GM23248 (cell line): ENCODE data around the gene IL17REL.

ENCODE experiments used
- EZH2 ChIP-seq: fragments of 200-600 bp; sonication (generic); IDR thresholded peaks from 2 replicates; pipeline ENCODE4 v1.6.1; 2018; ENCODE audit warnings: antibody characterized with exemption, mild to moderate bottlenecking; ENCODE audit not compliant: insufficient read depth, poor library complexity, severe bottlenecking
- EZH2phosphoT487 ChIP-seq: fragments of 200-600 bp; sonication (generic); IDR thresholded peaks from 2 replicates; pipeline ENCODE4 v1.6.1; 2018; ENCODE audit warnings: antibody characterized with exemption, moderate library complexity, mild to moderate bottlenecking, low read depth; ENCODE audit not compliant: insufficient read depth

- TF ChIP-seq EZH2phosphoT487 (no peak), EZH2 (no peak)
Measured at GRCh38 chr22:49950396-49950994, 62.1 kb downstream of the IL17REL start.
